Keratinocyte (primary cell): Measurements from ENCODE around the gene A2ML1. TPM values are rescaled to one million over a fixed set of nuclear protein-coding genes. Genes with fewer than 3 reads are reported as not detected.

Source experiments
- DNase-seq: peaks from one replicate; pipeline ENCODE4 v3.0.0-alpha.2; 2011; ENCODE audit warnings: low read depth, missing footprints, low spot score
- FAIRE-seq: peaks from 2 replicates; lab custom pipeline; 2011; peaks lifted over from hg19 to GRCh38; lab: Jason Lieb, UNC
- H2AFZ ChIP-seq: 2 replicates; pipeline ENCODE4 v1.6.0; 2012; ENCODE audit warnings: low read length, control low read depth, inconsistent platforms; ENCODE audit not compliant: control insufficient read depth
- H3K27ac ChIP-seq: 2 replicates; pipeline ENCODE4 v1.5.1; 2011; ENCODE audit warnings: low read length; ENCODE audit not compliant: control insufficient read depth, insufficient read depth
- H3K27me3 ChIP-seq: 3 replicates; pipeline ENCODE4 v1.6.0; 2011; ENCODE audit warnings: low read length; ENCODE audit not compliant: control insufficient read depth, insufficient read depth; ENCODE audit errors: extremely low read depth
- H3K36me3 ChIP-seq, 2 experiments: 2 replicates in 1 of 2; 3 replicates in 1 of 2; pipeline ENCODE4 v1.5.1; 2011; ENCODE audit warnings: low read length in 2 of 2, mild to moderate bottlenecking in 1 of 2; ENCODE audit not compliant: control insufficient read depth in 2 of 2, insufficient read depth in 2 of 2; ENCODE audit errors: extremely low read depth in 1 of 2
- H3K4me1 ChIP-seq: 3 replicates; pipeline ENCODE4 v1.5.1; 2011; ENCODE audit warnings: low read length; ENCODE audit not compliant: control insufficient read depth, insufficient read depth; ENCODE audit errors: extremely low read depth
- H3K4me2 ChIP-seq: 3 replicates; pipeline ENCODE4 v1.6.0; 2011; ENCODE audit warnings: low read depth, low read length; ENCODE audit not compliant: control insufficient read depth, insufficient read depth; ENCODE audit errors: extremely low read depth
- H3K4me3 ChIP-seq, 3 experiments: fragments of 200-600 bp in 1 of 3; sonication (generic) in 1 of 3; 2 replicates in 2 of 3; 3 replicates in 1 of 3; pipeline ENCODE4 v1.5.1; 2011 to 2016; ENCODE audit warnings: low read length in 3 of 3, mild to moderate bottlenecking in 3 of 3, control low read depth in 2 of 3, inconsistent platforms in 1 of 3, low read depth in 1 of 3, mixed read lengths in 1 of 3, mixed run types in 1 of 3, moderate library complexity in 1 of 3; ENCODE audit not compliant: control insufficient read depth in 2 of 3, insufficient read depth in 2 of 3; ENCODE audit errors: extremely low read depth in 1 of 3
- H3K79me2 ChIP-seq: 2 replicates; pipeline ENCODE4 v1.6.0; 2012; ENCODE audit warnings: low read length; ENCODE audit not compliant: control insufficient read depth, insufficient read depth
- H3K9ac ChIP-seq: 3 replicates; pipeline ENCODE4 v1.6.0; 2011; ENCODE audit warnings: low read length; ENCODE audit not compliant: control insufficient read depth, insufficient read depth; ENCODE audit errors: extremely low read depth
- H3K9me1 ChIP-seq: 3 replicates; pipeline ENCODE4 v1.6.0; 2011; ENCODE audit warnings: low read length; ENCODE audit not compliant: control insufficient read depth, insufficient read depth; ENCODE audit errors: extremely low read depth
- H3K9me3 ChIP-seq: 2 replicates; pipeline ENCODE4 v1.5.1; 2012; ENCODE audit warnings: low read depth, low read length; ENCODE audit not compliant: control insufficient read depth
- H4K20me1 ChIP-seq: 3 replicates; pipeline ENCODE4 v1.6.0; 2011; ENCODE audit warnings: low read length; ENCODE audit not compliant: control insufficient read depth, insufficient read depth; ENCODE audit errors: extremely low read depth
- EZH2 ChIP-seq: IDR thresholded peaks from one replicate; pipeline ENCODE4 v1.6.1; 2012; ENCODE audit warnings: inconsistent platforms, mild to moderate bottlenecking, low read length, moderate library complexity
- dilution Hi-C: fragments of 300-500 bp; cut with MboI; formaldehyde crosslinking; loops from one replicate; pipeline ENCODE4 v1.7.0; 2020; ENCODE audit warnings: low sequenced_read_pairs; ENCODE audit not compliant: extremely low pct_ligation_motif_present
- polyA plus RNA-seq, 5 experiments: library from polyadenylated mRNA; depleted of rRNA in 3 of 5; stranded (reverse) in 3 of 5; stranded (forward) in 1 of 5; unstranded in 1 of 5; fragments of >200 nt; gene quantifications; 1 replicate in 1 of 5; 2 replicates in 3 of 5; 3 replicates in 1 of 5; pipeline versions ENCODE4 v1.2.1 to v1.2.3, GENCODE V29; 2011 to 2012; ENCODE audit warnings: missing spikeins in 2 of 5, low read depth in 1 of 5, low replicate concordance in 1 of 5
- TF ChIP-seq, protein P1 (sequence below), 3 experiments: IDR thresholded peaks in 1 of 3; conservative IDR thresholded peaks in 1 of 3; optimal IDR thresholded peaks in 1 of 3; 2 replicates in 2 of 3; 3 replicates in 1 of 3; pipeline versions ENCODE3 to v1.5.1; 2011; ENCODE audit warnings: low read length in 3 of 3, mild to moderate bottlenecking in 3 of 3, moderate library complexity in 2 of 3, control low read depth in 1 of 3, inconsistent platforms in 1 of 3; ENCODE audit not compliant: insufficient read depth in 2 of 3; ENCODE audit errors: extremely low read depth in 1 of 3

Gene A2ML1
- polyA plus RNA-seq, 1 donor (not counting 4 experiments of a cell fraction or from before 2014, with no cell fraction given) = 81.1 TPM

DNA sequence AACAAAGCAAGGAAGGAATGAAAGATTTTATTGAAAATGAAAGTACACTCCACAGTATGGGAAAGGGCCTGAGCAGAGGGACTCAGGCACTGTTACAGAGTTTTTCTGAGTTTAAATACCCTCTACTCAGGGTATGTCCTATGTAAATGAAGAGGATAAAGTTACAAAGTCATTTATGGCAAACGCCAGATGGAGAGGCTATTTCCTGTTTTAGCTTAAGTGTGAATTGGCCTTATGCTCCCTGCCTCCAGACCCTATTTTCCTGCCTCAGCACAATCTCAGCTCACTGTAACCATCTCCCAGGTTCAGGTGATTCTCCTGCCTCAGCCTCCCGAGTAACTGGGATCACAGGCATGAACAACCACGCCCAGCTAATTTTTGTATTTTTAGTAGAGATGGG, 85.1 kb downstream of the A2ML1 start:
- Histone ChIP-seq H3K9me1 (no peaks in the 10 kb centered on the region), H3K79me2 (no peaks in the 10 kb centered on the region), H3K27ac (no peak overlapping the region), H3K9me3 (no peaks in the 10 kb centered on the region), H3K4me1 (no peaks in the 10 kb centered on the region), H2AFZ (no peak overlapping the region), H3K9ac (no peak overlapping the region), H3K4me3 (no peak overlapping the region), H3K27me3 (no peaks in the 10 kb centered on the region), H4K20me1 (no peaks in the 10 kb centered on the region), H3K4me2 (no peak overlapping the region), H3K36me3 (no peaks in the 10 kb centered on the region)
- TF ChIP-seq, protein P1, sequence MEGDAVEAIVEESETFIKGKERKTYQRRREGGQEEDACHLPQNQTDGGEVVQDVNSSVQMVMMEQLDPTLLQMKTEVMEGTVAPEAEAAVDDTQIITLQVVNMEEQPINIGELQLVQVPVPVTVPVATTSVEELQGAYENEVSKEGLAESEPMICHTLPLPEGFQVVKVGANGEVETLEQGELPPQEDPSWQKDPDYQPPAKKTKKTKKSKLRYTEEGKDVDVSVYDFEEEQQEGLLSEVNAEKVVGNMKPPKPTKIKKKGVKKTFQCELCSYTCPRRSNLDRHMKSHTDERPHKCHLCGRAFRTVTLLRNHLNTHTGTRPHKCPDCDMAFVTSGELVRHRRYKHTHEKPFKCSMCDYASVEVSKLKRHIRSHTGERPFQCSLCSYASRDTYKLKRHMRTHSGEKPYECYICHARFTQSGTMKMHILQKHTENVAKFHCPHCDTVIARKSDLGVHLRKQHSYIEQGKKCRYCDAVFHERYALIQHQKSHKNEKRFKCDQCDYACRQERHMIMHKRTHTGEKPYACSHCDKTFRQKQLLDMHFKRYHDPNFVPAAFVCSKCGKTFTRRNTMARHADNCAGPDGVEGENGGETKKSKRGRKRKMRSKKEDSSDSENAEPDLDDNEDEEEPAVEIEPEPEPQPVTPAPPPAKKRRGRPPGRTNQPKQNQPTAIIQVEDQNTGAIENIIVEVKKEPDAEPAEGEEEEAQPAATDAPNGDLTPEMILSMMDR (optimal IDR thresholded peaks at IDR 0.05 in 1 of 3, IDR thresholded peaks at IDR 0.05 in 1 of 3, conservative IDR thresholded peaks at IDR 0.05 in 1 of 3; ENCODE audit: extremely low read depth in 1 of 3, insufficient read depth in 2 of 3, low read length in 3 of 3) = no peak
- no peak for TF ChIP-seq EZH2
- no peak for DNase-seq
- no peak for FAIRE-seq
- dilution Hi-C loops = no loop called here

DNA sequence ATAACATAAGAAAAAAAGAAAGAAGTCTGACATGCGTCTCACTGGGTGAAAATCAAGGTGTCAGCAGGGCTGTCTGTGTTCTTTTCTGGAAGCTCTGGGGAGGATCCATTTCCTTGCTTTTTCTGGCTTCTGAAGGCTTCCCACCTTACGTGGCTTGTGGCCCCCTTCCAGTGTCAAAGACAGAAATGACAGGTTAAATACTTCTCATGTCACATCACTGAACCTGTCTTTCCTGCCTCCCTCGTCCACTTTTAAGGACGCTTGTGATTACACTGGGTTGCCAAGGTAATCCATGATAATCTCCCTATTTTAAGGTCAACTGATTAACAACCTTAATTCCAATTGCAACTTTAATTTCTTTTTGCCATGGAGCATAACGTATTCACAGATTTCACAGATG, 87.3 kb downstream of the A2ML1 start:
- TF ChIP-seq EZH2 = no peak
- TF ChIP-seq, protein P1 (optimal IDR thresholded peaks at IDR 0.05 in 1 of 3, IDR thresholded peaks at IDR 0.05 in 1 of 3, conservative IDR thresholded peaks at IDR 0.05 in 1 of 3; ENCODE audit: extremely low read depth in 1 of 3, insufficient read depth in 2 of 3, low read length in 3 of 3) = no peak
- DNase-seq = no peak
- H4K20me1 ChIP-seq = no peaks in the 10 kb centered on the region
- H3K9me3 ChIP-seq = no peaks in the 10 kb centered on the region
- dilution Hi-C loops = no loop called here
- H3K36me3 ChIP-seq = no peaks in the 10 kb centered on the region
- no peak overlapping the region for H3K9ac ChIP-seq
- no peaks in the 10 kb centered on the region for H3K79me2 ChIP-seq
- H2AFZ ChIP-seq = no peak overlapping the region
- no peak for FAIRE-seq
- H3K27me3 ChIP-seq = no peaks in the 10 kb centered on the region
- H3K9me1 ChIP-seq = no peaks in the 10 kb centered on the region
- H3K4me1 ChIP-seq = peaks cover 15% of the 10 kb centered on the region
- no peak overlapping the region for H3K27ac ChIP-seq
- no peak overlapping the region for H3K4me3 ChIP-seq
- H3K4me2 ChIP-seq = no peak overlapping the region
